HepG2 (cell line): ENCODE results near the gene FNDC8. TPM values are rescaled to one million over a fixed set of nuclear protein-coding genes. Genes with fewer than 3 reads are reported as not detected.

Source experiments
- DPF2 ChIP-seq: sonication (generic); formaldehyde crosslinking; IDR thresholded peaks from 2 replicates; pipeline ENCODE4 v1.4.0; 2020; ENCODE audit warnings: mild to moderate bottlenecking, low read depth, missing genetic modification reagents, borderline replicate concordance
- ZC3H13 ChIP-seq: sonication (generic); formaldehyde crosslinking; IDR thresholded peaks from 2 replicates; pipeline ENCODE4 v1.8.1; 2023; ENCODE audit warnings: mild to moderate bottlenecking, missing genetic modification reagents, moderate library complexity
- polyA plus RNA-seq, 8 experiments: library from polyadenylated mRNA; depleted of rRNA in 3 of 8; stranded (reverse) in 7 of 8; unstranded in 1 of 8; fragments of >200 nt; fragmentation: Illumina TruSeq in 4 of 8; extraction: Trizol in 4 of 8; gene quantifications; 2 replicates each; pipeline versions ENCODE4 v1.2.1 to v1.2.3, GENCODE V29; 2011 to 2016; ENCODE audit warnings: low read depth in 4 of 8, missing spikeins in 1 of 8, mixed read lengths in 1 of 8; ENCODE audit not compliant: insufficient read depth in 1 of 8
- total RNA-seq, 5 experiments: library from RNA; depleted of rRNA; stranded (reverse); fragments of >200 nt; fragmentation: Illumina TruSeq; extraction: Trizol; gene quantifications; 2 replicates each; pipeline ENCODE4 v1.2.3, GENCODE V29; 2016; ENCODE audit warnings: low read depth in 1 of 5
- TF ChIP-seq, protein P1 (sequence below): sonication (generic); formaldehyde crosslinking; IDR thresholded peaks from 2 replicates; pipeline ENCODE4 v1.4.0; 2020; ENCODE audit warnings: missing genetic modification reagents
- TF ChIP-seq, protein P2 (sequence below): IDR thresholded peaks from 2 replicates; pipeline ENCODE4 v1.6.1; 2016
- TF ChIP-seq, protein P3 (sequence below): sonication (generic); formaldehyde crosslinking; IDR thresholded peaks from 2 replicates; pipeline ENCODE4 v1.5.1; 2020; ENCODE audit warnings: mild to moderate bottlenecking, missing genetic modification reagents, moderate library complexity

The FNDC8 gene
- total and polyA plus RNA-seq, 2 of the 13 experiments (the other 11 are each of a cell fraction or from before 2014, with no cell fraction given), result not detected

DNA sequence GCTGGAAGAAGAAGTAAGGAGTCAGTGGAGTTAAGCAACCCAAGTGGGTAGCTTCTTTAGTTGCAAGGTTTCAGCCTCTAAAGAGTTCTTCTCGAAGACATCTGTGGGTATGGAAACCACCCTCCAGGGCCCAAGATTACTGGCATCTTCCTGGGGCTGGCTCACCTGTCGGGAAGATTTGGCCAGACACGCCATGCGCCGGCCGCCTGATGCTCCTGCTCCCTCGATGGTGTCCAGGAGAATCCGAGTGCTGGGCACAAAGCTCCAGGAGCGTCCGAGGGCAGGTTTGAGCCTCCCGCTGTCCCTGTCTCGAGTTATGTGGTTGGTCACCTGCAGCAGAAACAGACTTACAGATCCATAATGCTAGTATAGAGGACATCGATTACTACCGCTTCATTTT is 20.4 kb upstream of the FNDC8 start (continued):
- TF ChIP-seq, protein P1, sequence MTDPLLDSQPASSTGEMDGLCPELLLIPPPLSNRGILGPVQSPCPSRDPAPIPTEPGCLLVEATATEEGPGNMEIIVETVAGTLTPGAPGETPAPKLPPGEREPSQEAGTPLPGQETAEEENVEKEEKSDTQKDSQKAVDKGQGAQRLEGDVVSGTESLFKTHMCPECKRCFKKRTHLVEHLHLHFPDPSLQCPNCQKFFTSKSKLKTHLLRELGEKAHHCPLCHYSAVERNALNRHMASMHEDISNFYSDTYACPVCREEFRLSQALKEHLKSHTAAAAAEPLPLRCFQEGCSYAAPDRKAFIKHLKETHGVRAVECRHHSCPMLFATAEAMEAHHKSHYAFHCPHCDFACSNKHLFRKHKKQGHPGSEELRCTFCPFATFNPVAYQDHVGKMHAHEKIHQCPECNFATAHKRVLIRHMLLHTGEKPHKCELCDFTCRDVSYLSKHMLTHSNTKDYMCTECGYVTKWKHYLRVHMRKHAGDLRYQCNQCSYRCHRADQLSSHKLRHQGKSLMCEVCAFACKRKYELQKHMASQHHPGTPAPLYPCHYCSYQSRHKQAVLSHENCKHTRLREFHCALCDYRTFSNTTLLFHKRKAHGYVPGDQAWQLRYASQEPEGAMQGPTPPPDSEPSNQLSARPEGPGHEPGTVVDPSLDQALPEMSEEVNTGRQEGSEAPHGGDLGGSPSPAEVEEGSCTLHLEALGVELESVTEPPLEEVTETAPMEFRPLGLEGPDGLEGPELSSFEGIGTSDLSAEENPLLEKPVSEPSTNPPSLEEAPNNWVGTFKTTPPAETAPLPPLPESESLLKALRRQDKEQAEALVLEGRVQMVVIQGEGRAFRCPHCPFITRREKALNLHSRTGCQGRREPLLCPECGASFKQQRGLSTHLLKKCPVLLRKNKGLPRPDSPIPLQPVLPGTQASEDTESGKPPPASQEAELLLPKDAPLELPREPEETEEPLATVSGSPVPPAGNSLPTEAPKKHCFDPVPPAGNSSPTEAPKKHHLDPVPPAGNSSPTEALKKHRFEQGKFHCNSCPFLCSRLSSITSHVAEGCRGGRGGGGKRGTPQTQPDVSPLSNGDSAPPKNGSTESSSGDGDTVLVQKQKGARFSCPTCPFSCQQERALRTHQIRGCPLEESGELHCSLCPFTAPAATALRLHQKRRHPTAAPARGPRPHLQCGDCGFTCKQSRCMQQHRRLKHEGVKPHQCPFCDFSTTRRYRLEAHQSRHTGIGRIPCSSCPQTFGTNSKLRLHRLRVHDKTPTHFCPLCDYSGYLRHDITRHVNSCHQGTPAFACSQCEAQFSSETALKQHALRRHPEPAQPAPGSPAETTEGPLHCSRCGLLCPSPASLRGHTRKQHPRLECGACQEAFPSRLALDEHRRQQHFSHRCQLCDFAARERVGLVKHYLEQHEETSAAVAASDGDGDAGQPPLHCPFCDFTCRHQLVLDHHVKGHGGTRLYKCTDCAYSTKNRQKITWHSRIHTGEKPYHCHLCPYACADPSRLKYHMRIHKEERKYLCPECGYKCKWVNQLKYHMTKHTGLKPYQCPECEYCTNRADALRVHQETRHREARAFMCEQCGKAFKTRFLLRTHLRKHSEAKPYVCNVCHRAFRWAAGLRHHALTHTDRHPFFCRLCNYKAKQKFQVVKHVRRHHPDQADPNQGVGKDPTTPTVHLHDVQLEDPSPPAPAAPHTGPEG (CRISPR knock-in tag), result no peak
- TF ChIP-seq ZC3H13, result no peak
- TF ChIP-seq DPF2 (CRISPR knock-in tag), result no peak
- TF ChIP-seq, protein P2, sequence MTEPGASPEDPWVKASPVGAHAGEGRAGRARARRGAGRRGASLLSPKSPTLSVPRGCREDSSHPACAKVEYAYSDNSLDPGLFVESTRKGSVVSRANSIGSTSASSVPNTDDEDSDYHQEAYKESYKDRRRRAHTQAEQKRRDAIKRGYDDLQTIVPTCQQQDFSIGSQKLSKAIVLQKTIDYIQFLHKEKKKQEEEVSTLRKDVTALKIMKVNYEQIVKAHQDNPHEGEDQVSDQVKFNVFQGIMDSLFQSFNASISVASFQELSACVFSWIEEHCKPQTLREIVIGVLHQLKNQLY (CRISPR knock-in tag), result no peak
- TF ChIP-seq, protein P3, sequence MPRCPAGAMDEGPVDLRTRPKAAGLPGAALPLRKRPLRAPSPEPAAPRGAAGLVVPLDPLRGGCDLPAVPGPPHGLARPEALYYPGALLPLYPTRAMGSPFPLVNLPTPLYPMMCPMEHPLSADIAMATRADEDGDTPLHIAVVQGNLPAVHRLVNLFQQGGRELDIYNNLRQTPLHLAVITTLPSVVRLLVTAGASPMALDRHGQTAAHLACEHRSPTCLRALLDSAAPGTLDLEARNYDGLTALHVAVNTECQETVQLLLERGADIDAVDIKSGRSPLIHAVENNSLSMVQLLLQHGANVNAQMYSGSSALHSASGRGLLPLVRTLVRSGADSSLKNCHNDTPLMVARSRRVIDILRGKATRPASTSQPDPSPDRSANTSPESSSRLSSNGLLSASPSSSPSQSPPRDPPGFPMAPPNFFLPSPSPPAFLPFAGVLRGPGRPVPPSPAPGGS (CRISPR knock-in tag), result no peak
- TF ChIP-seq, all 625 proteins: peak for 0
